ENCODE results near the gene MAPK6. TPM values are rescaled to one million over a fixed set of nuclear protein-coding genes. Genes with fewer than 3 reads are reported as not detected.

The MAPK6 gene
- total and polyA plus RNA-seq, 2 of the 8 experiments (the other 6 are each of a cell fraction or from before 2014, with no cell fraction given): 22.6 to 108 TPM

DNA sequence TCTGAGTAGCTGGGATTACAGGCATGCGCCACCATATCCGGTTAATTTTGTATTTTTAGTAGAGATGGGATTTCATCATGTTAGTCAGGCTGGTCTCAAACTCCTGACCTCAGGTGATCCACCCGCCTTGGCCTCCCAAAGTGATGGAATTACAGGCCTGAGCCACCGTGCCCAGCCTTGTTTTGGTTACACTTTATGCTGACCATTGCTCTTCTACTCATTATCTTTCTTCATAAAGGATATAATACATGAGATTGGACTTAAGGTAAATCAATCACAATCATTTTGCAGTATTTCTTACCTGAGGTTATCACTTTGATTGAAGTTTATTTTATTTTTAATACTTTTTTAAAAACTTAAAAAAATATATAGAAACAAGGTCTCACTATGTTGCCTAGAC, 45.2 kb upstream of the MAPK6 start:
- Histone ChIP-seq H2AK5ac (ENCODE audit: low read depth, low read length) (no peak overlapping the region), H4K20me1 (replicated peaks in 1 of 2; ENCODE audit: control insufficient read depth in 1 of 2, insufficient read depth in 2 of 2, low read length in 2 of 2) (no peaks in the 10 kb centered on the region), H3K18ac (ENCODE audit: extremely low read depth, low read length) (no peak overlapping the region), H2BK5ac (ENCODE audit: low read depth, low read length) (no peak overlapping the region), H3K27ac (ENCODE audit: low read depth, low read length) (no peak overlapping the region), H3K36me3 (ENCODE audit: control insufficient read depth in 2 of 4, insufficient read depth in 4 of 4, low read length in 3 of 4) (no peaks in the 10 kb centered on the region), H4K5ac (ENCODE audit: insufficient read length, low read depth, low read length) (no peak overlapping the region), H4K8ac (ENCODE audit: extremely low read depth, insufficient read depth, low read length) (no peak overlapping the region), H3K56ac (replicated peaks; ENCODE audit: insufficient read length, low read depth, low read length) (no peak overlapping the region), H3K4ac (replicated peaks; ENCODE audit: insufficient read length, low read depth, low read length) (no peak overlapping the region), H3K79me1 (ENCODE audit: low read depth, low read length) (no peaks in the 10 kb centered on the region; the same call in 1 of the 2 replicates), H3K14ac (ENCODE audit: insufficient read length) (no peak overlapping the region), H2BK12ac (ENCODE audit: low read depth, low read length) (no peak overlapping the region), H3K27me3 (replicated peaks in 1 of 4; ENCODE audit: control insufficient read depth in 3 of 4, extremely low read depth in 1 of 4, insufficient read depth in 3 of 4, low read length in 3 of 4) (no peaks in the 10 kb centered on the region), H3K4me1 (replicated peaks in 1 of 4; ENCODE audit: control insufficient read depth in 3 of 4, insufficient read depth in 4 of 4, low read length in 3 of 4) (no peaks in the 10 kb centered on the region; a peak in 1 of 7 replicates), H2BK120ac (replicated peaks; ENCODE audit: low read depth, low read length) (no peak overlapping the region), H3K9ac (replicated peaks in 1 of 4; ENCODE audit: extremely low read depth in 1 of 4, low read depth in 3 of 4, low read length in 3 of 4) (no peak overlapping the region), H3K23me2 (ENCODE audit: low read depth, low read length) (peaks cover 8% of the 10 kb centered on the region; the same call in 1 of the 2 replicates), H3K23ac (ENCODE audit: insufficient read length) (no peak overlapping the region), H2BK15ac (ENCODE audit: low read length) (no peak overlapping the region), H3K79me2 (ENCODE audit: control insufficient read depth in 1 of 2, insufficient read depth in 2 of 2, low read length in 2 of 2) (peaks cover 7 to 25% of the 10 kb centered on the region in 2 experiments), H2BK20ac (ENCODE audit: low read length) (no peak overlapping the region), H3K4me3 (ENCODE audit: extremely low read depth in 1 of 4, insufficient read depth in 2 of 4, low read depth in 3 of 4, low read length in 4 of 4) (no peak overlapping the region), H4K91ac (replicated peaks; ENCODE audit: insufficient read length, low read length) (no peak overlapping the region), H3K9me3 (ENCODE audit: insufficient read depth in 2 of 2, low read depth in 1 of 2, low read length in 1 of 2) (no peaks in the 10 kb centered on the region), H2AFZ (ENCODE audit: low read length) (no peak overlapping the region), H3K4me2 (ENCODE audit: insufficient read depth in 1 of 2, low read depth in 2 of 2, low read length in 2 of 2) (no peak overlapping the region)
- ChIA-PET CTCF (ENCODE audit: partially characterized antibody) (interaction anchor here (0.6 to 2.4 kb wide), 2 partner anchors 42 to 105 kb away, joined by 3 to 9 read pairs; no protein-coding TSS in a partner anchor), POLR2A (ENCODE audit: partially characterized antibody) (interaction anchor here (0.7 kb wide), 1 partner anchor 351 kb away, joined by 3 read pairs; no protein-coding TSS in a partner anchor)
- DNase-seq (ENCODE audit: low read depth in 1 of 2, low spot score in 2 of 2): no peak
- no peak for FAIRE-seq
- WGBS, 2 experiments (ENCODE audit: extremely low coverage in 1 of 2, insufficient coverage in 1 of 2, insufficient read length in 1 of 2, insufficient replicate concordance in 2 of 2, low coverage in 1 of 2, low lambda C conversion rate in 2 of 2, missing lambda C conversion rate in 1 of 2): 96% methylated on average over 4 of the region's 4 CpGs; no CpG with 5 or more reads in 1 of the 2 experiments
- TF ChIP-seq JUN (IDR thresholded peaks at IDR 0.05; ENCODE audit: low read depth, low read length) (no peak), SP4 (IDR thresholded peaks at IDR 0.05; ENCODE audit: low read length) (no peak), CHD1 (IDR thresholded peaks at IDR 0.05; ENCODE audit: low read depth, low read length) (no peak)
- TF ChIP-seq, protein P1, sequence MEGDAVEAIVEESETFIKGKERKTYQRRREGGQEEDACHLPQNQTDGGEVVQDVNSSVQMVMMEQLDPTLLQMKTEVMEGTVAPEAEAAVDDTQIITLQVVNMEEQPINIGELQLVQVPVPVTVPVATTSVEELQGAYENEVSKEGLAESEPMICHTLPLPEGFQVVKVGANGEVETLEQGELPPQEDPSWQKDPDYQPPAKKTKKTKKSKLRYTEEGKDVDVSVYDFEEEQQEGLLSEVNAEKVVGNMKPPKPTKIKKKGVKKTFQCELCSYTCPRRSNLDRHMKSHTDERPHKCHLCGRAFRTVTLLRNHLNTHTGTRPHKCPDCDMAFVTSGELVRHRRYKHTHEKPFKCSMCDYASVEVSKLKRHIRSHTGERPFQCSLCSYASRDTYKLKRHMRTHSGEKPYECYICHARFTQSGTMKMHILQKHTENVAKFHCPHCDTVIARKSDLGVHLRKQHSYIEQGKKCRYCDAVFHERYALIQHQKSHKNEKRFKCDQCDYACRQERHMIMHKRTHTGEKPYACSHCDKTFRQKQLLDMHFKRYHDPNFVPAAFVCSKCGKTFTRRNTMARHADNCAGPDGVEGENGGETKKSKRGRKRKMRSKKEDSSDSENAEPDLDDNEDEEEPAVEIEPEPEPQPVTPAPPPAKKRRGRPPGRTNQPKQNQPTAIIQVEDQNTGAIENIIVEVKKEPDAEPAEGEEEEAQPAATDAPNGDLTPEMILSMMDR (IDR thresholded peaks at IDR 0.05; ENCODE audit: control extremely low read depth in 1 of 3, insufficient read depth in 1 of 3, low read depth in 1 of 3, low read length in 3 of 3): no peak

Measured in H1 (cell line).